Head of caudate nucleus (tissue), 42 donors: ENCODE results near the gene UNC80.
A peak's percentile ranks its signal among the peaks of the same experiment; 100 is the strongest.

ENCODE experiments used
- DNase-seq, 42 donors: peaks; one replicate each; pipeline versions ENCODE4 v3.0.0 to v3.0.0-alpha.2; 2020 to 2021; ENCODE audit warnings: mixed read lengths in 7 of 42
- intact Hi-C: fragments of 100-400 bp; cut with DNase I; formaldehyde crosslinking; loops from one replicate; pipeline ENCODE4 v1.15.0; 2022

Gene UNC80, protein sequence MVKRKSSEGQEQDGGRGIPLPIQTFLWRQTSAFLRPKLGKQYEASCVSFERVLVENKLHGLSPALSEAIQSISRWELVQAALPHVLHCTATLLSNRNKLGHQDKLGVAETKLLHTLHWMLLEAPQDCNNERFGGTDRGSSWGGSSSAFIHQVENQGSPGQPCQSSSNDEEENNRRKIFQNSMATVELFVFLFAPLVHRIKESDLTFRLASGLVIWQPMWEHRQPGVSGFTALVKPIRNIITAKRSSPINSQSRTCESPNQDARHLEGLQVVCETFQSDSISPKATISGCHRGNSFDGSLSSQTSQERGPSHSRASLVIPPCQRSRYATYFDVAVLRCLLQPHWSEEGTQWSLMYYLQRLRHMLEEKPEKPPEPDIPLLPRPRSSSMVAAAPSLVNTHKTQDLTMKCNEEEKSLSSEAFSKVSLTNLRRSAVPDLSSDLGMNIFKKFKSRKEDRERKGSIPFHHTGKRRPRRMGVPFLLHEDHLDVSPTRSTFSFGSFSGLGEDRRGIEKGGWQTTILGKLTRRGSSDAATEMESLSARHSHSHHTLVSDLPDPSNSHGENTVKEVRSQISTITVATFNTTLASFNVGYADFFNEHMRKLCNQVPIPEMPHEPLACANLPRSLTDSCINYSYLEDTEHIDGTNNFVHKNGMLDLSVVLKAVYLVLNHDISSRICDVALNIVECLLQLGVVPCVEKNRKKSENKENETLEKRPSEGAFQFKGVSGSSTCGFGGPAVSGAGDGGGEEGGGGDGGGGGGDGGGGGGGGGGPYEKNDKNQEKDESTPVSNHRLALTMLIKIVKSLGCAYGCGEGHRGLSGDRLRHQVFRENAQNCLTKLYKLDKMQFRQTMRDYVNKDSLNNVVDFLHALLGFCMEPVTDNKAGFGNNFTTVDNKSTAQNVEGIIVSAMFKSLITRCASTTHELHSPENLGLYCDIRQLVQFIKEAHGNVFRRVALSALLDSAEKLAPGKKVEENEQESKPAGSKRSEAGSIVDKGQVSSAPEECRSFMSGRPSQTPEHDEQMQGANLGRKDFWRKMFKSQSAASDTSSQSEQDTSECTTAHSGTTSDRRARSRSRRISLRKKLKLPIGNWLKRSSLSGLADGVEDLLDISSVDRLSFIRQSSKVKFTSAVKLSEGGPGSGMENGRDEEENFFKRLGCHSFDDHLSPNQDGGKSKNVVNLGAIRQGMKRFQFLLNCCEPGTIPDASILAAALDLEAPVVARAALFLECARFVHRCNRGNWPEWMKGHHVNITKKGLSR (N-terminal part only)

DNA sequence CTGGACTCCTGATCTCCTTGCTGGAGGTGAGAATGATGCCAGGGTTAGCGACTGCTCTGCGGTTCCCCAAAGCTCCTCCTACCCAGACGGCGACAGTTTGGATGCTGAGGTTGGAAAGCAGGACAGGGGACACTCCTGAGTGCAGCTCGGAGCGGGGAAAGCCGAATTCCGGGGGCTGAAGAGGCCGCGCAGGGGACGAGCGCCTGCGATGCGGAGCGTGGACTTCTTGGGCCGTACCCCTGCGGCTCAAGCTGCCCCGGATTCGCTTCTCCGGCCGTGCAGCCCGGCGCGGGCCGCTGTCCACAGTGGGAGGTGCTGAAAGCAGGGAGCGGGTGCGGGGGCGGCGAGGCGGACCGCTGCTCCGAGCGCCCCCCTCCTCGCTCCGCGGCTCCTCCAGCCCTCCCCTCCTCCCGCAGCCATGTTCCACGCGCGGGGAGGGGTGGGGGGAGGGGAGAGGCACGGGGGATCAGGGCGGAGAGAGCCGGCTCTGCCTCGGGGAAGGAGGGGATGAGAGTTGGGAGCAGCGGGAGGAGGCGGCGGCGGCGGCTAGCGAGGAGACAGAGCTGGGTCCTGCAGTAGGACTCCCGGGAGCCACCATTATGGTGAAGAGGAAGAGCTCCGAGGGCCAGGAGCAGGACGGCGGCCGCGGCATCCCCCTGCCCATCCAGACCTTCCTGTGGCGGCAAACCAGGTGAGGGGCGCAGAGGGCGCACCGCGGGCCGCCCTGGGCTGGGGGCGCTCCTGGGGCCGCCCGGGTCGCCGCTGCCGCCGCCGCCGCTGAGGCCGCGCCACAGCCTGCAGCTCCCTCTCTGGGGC is at the start of gene UNC80:
Gene UNC80 (plus strand): TSS at position 359 of the 816 bp plus-strand sequence. CDS start 241 bp downstream, at position 600.
- DNase-seq: peak; percentile 7 to 86 (median 70)
- intact Hi-C loops: no loop called here

DNA sequence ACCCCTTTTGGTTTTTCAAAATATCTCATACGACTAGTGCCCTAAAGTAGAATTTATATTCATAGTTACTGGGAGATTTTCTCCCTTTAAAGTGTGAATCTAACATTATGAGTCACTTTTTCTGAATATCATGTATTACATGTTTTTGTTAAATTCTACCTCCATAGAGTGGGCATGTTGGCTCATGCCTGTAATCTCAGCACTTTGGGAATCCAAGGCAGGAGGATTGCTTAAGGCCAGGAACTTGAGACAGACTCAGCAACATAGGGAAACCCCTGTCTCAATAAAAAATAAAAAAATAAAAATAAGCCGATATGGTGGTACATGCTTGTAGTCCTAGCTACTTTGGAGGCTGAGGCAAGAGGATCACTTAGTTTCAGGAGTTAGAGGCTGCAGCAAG is 45.3 kb upstream of the UNC80 start:
- DNase-seq: no peak

DNA sequence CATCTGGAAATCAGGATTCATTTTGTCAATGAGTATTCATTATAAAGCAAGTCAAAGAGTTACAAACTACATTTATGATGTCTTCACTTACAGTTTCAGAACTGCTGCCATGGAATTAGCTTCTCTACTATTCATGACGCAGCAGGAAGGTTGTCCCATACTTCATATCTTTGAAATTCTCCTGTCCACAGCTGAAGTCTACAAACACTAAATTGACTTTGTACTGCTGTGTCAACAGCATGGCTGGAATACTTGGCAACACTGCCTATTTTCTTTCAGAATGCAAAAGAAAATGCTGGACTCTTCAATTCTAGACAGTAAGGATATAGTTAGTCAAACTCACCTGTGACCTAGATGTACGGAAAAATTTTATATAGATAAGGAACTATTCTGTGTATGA is 44.6 kb upstream of the UNC80 start:
- intact Hi-C loops: no loop called here
- DNase-seq: no peak

More for the DNA sequence above, 45.3 kb upstream of the UNC80 start:
- intact Hi-C loops: no loop called here

DNA sequence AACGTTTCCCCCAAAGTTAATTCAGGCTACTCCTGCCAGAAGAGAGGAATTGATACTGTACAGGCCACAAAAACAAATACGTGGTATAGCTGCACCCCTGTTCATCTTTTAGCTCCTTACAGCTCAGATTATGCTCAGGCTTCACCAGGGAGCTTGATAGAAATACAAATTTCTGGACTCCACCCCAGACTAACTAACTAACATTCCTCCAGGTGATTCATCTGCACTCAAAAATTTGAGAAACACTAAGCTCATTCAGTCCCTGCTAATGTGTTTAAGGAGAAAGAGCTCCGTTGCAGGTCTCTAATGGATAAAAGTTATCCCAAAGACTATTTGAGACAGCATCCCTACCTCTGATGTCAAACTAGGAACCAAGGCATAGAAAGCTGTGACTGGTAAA is 36.8 kb upstream of the UNC80 start:
- DNase-seq: no peak
- intact Hi-C loops: no loop called here

DNA sequence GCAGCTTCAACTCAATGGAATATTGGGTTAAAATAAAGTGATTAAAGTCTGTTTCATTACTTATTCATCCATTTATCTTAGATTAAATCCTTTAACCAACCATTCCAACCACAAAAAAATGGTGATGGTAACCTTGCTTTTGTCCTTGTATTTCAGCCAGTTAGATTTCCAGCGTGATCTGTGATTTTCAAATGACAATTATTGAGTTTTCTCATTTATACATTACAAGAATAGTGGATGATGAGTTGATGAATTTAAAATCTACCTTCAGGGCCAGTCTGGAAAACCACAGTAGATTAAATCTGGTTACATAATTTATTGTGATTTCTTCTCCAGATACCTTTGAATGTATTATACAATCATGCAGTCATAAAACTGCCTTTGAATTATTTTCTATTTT is 29.7 kb upstream of the UNC80 start:
- no peak for DNase-seq
- intact Hi-C loops: no loop called here

DNA sequence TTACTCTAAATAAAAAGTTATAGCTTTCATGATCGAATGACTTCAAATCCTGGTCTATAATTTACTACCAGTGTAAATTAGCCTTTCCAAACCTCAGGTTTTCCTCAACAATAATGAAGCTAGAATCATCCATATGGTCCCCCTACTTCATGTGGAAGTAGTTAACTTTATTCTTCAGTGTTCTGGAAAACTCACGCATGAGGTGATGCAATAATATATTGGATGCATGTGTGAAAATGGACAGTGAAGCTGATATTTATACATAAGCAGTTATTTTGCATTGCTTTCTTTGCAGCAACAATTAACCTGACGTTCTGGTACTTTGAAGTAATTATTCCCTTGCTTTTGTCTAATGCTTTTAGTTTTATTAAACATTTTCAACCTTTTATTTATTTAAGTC is 18.6 kb upstream of the UNC80 start:
- intact Hi-C loops: no loop called here
- no peak for DNase-seq

DNA sequence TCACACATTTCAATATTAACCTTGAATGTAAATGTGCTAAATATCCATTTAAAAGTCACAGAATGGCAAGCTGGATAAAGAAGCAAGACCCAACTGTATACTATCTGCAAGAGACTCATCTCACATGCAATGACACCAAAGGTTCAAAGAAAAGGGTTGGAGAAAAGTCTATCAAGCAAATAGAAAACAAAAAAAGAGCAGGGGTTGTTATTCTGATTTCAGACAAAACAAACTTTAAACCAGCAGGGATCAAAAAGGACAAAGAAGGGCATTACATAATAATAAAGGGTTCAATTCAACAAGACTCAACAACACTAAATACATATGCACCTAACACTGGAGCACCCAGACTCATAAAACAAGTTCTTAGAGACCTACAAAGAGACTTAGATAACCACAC is 14.5 kb upstream of the UNC80 start:
- intact Hi-C loops: no loop called here
- DNase-seq: no peak

DNA sequence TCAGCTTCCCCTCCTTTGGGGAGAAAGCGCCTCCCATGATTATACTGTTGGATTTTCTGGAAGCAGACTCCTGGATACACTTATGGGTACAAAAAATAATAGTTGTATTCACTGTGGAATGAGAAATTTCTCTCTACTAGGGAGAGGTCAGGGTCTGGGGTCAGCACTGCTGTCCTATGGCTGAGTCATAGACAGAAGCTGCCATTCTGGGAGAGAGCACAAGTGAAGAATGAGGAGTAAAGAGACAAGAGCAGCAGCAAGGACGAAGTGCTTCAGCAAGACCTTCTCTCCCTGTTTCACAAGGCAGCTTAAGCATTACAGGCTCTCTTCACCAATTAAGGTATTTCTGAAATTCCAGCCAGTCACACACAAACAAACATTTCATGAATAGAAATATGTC is 10.1 kb upstream of the UNC80 start:
- DNase-seq: no peak
- intact Hi-C loops: no loop called here

DNA sequence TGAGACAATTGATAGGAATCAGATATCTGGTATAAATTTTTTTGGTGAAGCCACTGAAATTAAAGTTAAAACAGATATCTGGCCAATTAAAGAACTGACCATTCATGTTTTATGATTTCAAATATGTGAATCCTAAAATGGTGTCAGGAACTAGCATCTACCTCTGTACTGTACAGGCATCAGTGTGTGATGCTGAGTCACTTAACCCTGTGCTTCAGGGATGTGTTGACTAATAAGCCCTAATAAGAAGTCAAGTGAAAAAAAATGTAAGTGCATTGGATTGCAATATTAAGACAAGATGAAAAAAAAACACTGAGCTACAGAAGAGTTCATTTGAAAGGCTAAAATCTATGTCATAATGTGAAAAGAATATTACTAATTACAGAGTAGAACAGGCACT is 9.1 kb upstream of the UNC80 start:
- intact Hi-C loops: no loop called here
- peak in 1 of 42 donors; percentile 23 for DNase-seq

DNA sequence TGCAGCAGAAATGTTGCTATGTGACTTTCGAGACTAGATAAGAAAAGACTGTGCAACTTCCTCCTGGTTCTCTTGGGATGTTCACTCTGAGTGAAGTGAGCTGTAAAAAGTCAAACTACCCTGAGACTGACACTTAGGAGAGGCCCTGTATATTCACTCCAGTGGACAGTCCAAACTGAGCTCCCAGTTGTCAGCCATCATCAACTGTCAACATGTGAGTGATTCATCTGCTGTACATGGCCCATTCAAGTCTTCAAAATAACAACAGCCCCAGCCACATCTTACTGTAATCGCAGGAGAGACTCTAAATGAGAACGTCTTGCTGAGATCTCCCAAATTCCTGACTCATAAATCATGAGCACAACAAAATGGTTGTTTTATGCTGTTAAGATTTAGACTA is 8.5 kb upstream of the UNC80 start:
- no peak for DNase-seq
- intact Hi-C loops: no loop called here

DNA sequence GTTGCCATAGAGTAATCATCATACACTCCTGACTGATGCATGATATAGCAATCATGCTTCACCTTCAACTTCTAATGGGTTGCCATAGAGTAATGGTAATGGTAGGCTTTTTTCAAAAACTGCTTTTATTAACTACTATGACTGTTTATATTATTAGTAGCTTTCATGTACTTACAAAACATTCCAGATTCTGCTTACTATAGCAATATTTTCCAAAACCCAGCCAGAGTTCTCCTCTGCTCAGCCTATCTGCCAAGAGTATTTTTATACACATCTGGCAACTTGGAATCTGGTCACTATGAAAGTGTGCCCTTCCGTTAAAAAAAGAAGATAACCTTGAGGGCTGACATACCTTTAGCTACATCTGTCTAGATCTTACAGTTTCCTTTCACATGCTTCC is 5.0 kb upstream of the UNC80 start:
- DNase-seq: no peak
- intact Hi-C loops: no loop called here

DNA sequence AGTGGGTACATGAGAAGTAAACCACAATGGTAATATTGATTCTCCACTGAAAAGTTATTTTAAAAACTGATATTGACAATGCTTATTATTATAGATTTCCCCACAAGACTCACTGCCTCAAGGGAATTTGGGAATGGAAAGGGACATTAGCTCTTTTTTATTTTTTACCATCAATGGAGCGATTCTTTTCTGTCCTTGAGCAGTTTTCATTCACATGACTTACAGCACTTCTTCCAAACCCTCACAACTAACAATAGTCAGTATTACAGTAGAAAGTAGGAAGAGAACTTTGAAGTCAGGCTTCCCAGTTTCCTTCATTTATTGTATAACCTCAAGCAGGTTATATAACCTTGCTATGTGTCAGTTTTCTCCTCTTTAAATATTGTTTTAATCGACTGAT is 4.3 kb upstream of the UNC80 start:
- intact Hi-C loops: no loop called here
- DNase-seq: no peak

DNA sequence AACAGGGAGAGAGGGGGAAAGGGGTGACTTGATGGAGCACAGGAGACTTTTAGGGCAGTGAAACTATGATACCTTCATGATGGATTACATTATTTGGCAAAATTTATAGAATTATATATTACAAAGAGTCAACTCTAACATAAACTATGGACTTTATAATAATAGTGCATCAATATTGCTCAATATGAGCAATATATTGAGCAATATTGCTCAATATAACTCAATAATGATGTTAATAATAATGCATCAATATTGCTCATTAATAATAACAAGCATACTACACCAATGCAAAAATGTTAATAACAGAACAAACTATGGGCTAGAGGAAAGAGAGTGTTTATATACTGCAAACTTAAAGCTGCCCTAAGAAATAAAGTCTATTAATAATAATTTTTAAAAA is 3.1 kb upstream of the UNC80 start:
- intact Hi-C loops: no loop called here
- no peak for DNase-seq

DNA sequence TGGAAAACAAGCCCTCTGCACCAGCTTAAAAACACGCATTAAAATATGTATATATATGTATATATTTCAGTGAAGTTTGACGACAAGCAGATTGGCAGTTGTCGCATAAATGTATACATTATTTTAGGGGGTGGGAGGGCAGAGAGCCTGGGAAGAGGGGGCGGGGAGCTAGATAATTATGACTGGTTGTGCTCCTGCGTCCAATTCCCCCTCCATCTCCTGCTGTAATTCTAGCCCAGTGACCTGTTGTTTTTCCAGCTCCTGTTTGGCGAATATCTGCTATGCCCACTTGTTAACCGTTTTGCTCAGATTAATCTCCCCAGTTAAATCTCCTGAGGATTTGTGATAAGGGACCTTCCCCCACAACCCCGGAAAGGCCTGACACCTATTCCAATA is 656 bp downstream of the UNC80 start:
- peak in 17 of 42 donors; percentile 2 to 49 (median 18) for DNase-seq
- intact Hi-C loops: no loop called here

DNA sequence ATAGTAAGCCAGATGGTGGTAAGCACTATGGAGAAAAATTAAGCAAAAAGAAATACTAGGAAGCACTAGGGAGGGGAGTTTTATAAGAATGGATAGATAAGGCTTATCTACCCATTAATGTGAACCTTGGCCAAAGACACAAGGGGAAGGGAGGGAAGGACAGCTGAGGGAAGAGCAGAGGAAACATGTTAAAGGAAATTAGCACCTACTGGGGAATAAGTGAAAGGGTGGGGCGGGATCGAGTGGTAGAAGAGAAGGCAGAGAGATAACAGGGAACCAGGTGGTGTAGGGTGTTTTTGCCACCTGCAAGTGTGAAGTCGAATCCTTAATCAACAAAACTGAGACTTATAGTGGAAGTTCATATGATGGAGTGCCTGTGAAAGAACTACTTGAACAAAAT is 1.7 kb downstream of the UNC80 start:
- peak in 17 of 42 donors; percentile 2 to 57 (median 19) for DNase-seq
- intact Hi-C loops: no loop called here

DNA sequence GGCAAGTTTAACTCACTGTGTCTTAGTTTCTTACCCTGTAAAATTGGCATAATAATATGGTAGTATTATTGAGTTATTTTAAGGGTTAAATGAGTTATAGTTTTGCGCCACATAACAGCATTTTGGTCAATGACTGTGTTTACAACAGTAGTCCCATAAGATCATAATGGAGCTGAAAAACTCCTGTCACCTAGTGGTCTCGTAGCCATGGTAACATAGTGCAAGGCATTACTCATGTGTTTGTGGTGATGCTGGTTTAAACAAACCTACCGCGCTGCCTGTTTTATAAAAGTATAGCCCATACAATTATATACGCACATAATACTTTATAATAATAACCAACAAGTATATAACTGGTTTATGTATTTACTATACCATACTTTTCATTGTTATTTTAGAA is 15.8 kb downstream of the UNC80 start:
- DNase-seq: no peak
- intact Hi-C loops: no loop called here

DNA sequence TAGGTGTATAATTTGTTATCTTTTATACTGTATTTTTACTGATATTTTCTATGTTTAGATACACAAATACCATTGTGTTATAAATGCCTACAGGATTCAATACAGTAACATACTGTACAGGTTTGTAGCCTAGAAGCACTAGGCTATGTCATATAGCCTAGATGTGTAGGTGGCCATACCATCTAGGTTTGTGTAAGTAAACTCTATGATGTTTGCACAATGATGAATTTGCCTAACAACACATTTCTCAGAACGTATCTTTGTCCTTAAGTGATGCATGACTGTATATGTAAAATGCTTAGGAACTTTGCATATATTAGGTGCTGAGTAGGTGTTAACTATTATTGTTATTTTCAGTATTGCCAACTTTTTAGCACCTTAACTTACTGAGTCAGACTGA is 17.3 kb downstream of the UNC80 start:
- intact Hi-C loops: no loop called here

DNA sequence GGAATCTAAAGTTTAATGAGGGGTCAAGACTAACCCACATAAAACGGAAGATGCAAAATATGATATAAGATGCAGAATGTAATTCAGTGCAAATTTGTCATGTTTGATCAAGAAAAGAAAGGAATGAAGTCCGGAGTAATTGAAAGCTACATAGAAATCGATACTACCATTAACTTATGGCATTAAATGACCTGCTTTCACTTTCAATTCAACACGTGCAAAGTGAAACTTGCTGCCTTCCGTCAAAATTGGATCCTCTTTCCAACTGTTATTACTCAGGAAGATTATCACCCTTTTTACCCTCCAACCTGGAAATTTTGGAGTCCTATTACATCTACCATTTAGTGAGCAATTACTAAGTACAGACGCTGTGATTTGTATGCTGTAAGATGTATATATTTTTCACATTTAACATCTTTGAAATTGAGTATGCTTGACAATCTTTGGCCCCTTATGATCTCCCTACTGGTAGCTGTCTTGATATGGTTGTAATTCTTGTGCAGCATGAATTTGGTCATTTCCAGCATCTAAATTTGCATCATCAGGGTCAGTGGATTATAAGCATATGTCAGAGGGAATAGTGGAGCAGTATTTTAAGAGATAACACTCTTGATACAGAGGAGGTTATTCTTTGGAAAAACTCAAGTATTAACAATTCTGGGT is 18.6 kb downstream of the UNC80 start:
- no peak for DNase-seq
- intact Hi-C loops: no loop called here

More for the DNA sequence above, 17.3 kb downstream of the UNC80 start:
- DNase-seq: no peak
